Measurements from ENCODE around the gene LSG1.
A peak's percentile ranks its signal among the peaks of the same experiment; 100 is the strongest.

The LSG1 gene

DNA sequence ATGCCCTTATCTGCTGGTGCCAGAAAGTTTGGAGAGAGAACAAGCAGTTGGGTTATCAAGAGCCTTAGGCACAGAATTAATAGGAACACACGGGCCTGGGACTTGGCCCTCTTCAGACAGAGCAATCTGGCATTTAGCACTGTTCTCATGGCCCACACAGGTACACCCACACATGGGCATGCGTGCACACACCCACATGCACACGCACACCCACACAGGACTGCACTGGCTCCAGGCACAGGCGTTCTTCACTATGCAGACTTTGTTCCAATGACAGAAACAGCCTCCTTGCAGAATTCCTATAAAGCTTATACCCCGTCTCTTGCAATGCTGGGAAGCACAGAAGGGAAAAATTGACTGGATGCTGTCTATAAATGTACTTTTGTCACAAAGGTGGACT is 75.1 kb downstream of the LSG1 start:
- Histone ChIP-seq H3K27ac (ENCODE audit: low read depth, low read length) (no peak overlapping the region), H3K27me3 (ENCODE audit: control insufficient read depth in 5 of 5, insufficient read depth in 4 of 5, low read length in 5 of 5) (no peaks in the 10 kb centered on the region)

DNA sequence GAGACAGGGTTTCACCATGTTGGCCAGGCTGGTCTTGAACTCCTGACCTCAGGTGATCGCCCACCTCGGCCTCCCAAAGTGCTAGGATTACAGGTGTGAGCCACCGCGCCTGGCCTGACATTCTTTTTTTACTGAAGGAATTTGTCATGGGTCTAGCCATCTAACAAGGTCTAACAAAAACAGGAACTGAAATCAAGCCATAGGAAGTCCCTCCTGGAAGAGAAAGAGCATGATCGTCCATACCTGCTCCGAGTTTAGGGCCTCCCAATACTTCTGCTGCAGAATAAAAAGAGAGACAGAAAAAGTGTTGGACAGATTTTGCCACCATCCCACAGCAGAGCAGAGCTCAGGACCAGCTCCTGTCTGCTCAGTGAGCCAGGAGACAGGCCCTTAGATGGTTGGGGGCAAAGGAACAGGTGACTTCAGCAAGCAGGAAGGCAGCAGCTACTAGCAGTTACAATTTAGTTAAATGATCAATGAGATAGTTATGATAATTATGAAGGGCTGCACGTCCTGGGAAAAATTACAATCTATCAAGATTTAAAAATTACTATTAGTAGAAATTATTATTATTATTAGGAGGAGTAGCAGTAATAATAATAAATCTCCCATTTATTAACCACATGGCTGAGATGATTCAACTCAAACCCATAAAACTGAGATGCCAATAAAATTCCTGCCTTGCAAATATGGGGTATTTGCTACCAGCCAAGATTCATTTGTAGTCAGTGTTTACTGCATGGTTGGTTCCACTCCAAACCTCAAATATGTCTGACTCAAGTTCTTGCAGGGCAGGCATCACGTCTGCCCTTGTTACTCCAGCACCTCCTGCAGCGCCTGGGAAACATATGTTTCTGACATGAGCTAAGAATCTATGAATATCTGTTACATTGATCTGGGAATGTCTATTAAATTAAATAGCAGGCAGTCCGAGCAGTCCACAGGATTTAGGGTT is 78.9 kb downstream of the LSG1 start:
- peak overlapping the region; percentile 90 for H3K27ac ChIP-seq (ENCODE audit: low read depth, low read length)
- peak overlapping the region in 1 of 5 donors; percentile 7 for H3K9ac ChIP-seq (ENCODE audit: low read length in 5 of 5)
- no peaks in the 10 kb centered on the region for H3K27me3 ChIP-seq (ENCODE audit: control insufficient read depth in 5 of 5, insufficient read depth in 4 of 5, low read length in 5 of 5)
- H3K9me3 ChIP-seq (ENCODE audit: control insufficient read depth in 5 of 5, low read length in 5 of 5), result no peaks in the 10 kb centered on the region
- H3K4me1 ChIP-seq (ENCODE audit: control insufficient read depth in 5 of 5, insufficient read depth in 5 of 5, low read length in 5 of 5), result peaks cover 0 to 24% (median 18%) of the 10 kb centered on the region in 5 donors
- peaks cover 0 to 30% (median 15%) of the 10 kb centered on the region in 5 donors for H3K36me3 ChIP-seq (ENCODE audit: control insufficient read depth in 5 of 5, insufficient read depth in 5 of 5, low read length in 5 of 5)
- no peak overlapping the region for H3K4me3 ChIP-seq (ENCODE audit: low read depth in 1 of 5, low read length in 5 of 5)

More for the DNA sequence above, 75.1 kb downstream of the LSG1 start:
- Histone ChIP-seq H3K36me3 (ENCODE audit: control insufficient read depth in 5 of 5, insufficient read depth in 5 of 5, low read length in 5 of 5) (peaks cover 0 to 23% (median 11%) of the 10 kb centered on the region in 5 donors), H3K9me3 (ENCODE audit: control insufficient read depth in 5 of 5, low read length in 5 of 5) (no peaks in the 10 kb centered on the region), H3K4me3 (ENCODE audit: low read depth in 1 of 5, low read length in 5 of 5) (no peak overlapping the region), H3K9ac (ENCODE audit: low read length in 5 of 5) (no peak overlapping the region), H3K4me1 (ENCODE audit: control insufficient read depth in 5 of 5, insufficient read depth in 5 of 5, low read length in 5 of 5) (peaks cover 0 to 34% (median 21%) of the 10 kb centered on the region in 5 donors)

Data from subcutaneous abdominal adipose tissue (tissue), 5 donors.